ENCODE results near the gene BTBD1.

The BTBD1 gene

DNA sequence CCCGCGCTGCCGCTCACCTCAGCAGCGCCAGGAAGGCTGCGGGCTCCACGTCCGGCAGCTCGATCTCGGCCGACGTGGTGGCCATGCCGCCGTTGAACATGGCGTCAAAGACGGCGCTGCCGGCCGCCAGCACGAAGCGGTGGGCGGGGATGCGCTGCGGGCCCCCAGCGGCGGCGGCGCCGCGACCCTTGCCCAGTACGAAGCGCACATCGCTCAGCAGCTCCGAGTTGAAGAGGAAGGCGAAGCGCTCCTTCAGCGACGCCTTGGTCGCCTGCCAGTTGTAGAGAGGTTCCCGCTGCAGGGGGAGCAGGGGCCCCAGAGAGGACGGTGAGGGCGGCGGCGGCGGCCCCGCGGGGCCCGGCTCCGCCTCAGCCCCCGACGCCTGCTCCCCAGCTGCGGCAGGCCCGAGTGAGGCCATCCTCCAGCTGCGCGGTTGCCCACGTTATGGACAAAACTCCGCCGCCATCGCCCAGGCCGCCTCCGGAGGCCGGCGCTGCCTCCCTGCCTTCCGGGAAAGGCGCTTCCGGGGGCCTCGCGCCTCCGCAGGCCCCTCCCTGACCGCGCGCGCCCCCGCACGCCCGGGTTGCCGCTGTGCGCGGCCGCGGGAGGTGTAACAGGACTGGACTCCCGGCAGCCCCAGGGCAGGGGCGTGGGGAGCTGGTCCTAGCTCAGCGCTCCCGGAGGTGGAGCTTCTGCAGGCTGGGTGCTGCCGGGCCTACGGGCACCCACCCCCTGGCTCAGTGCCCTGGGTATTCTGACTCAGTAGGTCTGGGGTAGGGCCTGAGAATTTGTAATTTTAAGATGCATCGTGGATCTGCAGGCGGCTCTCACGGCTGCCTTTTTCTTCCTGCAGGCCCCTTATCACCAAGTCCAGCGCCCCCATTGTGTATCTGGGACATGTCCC, at the start of gene BTBD1:
TSS of gene BTBD1 (minus strand) at position 519 of the 904 bp plus-strand sequence. CDS start at position 418, 101 bp downstream.
- Mint-ChIP-seq H3K9me3 (ENCODE audit: low read depth) (no peaks in the 10 kb centered on the region), H3K4me3 (peak within 1 kb of the TSS; percentile 76), H3K27me3 (no peaks in the 10 kb centered on the region), H3K36me3 (peaks cover 7% of the 10 kb centered on the region), H3K4me1 (ENCODE audit: low read depth) (peaks cover 17% of the 10 kb centered on the region), H3K27ac (peak within 1 kb of the TSS; percentile 70)

- Mint-ChIP-seq H3K9me3 (ENCODE audit: low read depth) (no peaks in the 10 kb centered on the region), H3K27me3 (peaks cover 3% of the 10 kb centered on the region), H3K27ac (no peak overlapping the region), H3K36me3 (no peaks in the 10 kb centered on the region), H3K4me3 (no peak overlapping the region), H3K4me1 (ENCODE audit: low read depth) (no peaks in the 10 kb centered on the region)
Measured at GRCh38 chr15:83115831-83116565, 48.9 kb upstream of the BTBD1 start.

- H3K27ac Mint-ChIP-seq, result no peak overlapping the region
- H3K4me3 Mint-ChIP-seq, result no peak overlapping the region
- peaks cover 5% of the 10 kb centered on the region for H3K27me3 Mint-ChIP-seq
- H3K9me3 Mint-ChIP-seq (ENCODE audit: low read depth), result no peaks in the 10 kb centered on the region
- no peaks in the 10 kb centered on the region for H3K36me3 Mint-ChIP-seq
- no peaks in the 10 kb centered on the region for H3K4me1 Mint-ChIP-seq (ENCODE audit: low read depth)
Measured at GRCh38 chr15:83115410-83115809, 48.4 kb upstream of the BTBD1 start.

DNA sequence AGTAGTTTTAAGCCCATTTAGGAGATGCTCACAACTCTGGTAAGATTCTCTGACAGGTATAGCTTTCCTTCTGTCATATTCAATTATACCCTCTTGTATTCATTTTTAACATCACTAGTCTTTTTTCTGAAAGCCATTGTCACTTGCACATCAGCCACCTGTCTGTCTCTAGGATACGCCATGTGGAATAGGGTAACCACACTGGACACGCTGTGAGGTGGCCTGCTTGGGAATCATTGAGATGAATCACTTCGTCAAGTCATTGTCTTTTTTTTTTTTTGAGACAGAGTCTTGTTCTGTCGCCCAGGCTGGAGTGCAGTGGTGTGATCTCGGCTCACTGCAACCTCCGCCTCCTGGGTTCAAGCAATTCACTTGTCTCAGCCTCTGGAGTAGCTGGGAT, 47.8 kb upstream of the BTBD1 start:
- peaks cover 8% of the 10 kb centered on the region for H3K27me3 Mint-ChIP-seq
- H3K27ac Mint-ChIP-seq, result no peak overlapping the region
- H3K9me3 Mint-ChIP-seq (ENCODE audit: low read depth), result no peaks in the 10 kb centered on the region
- no peaks in the 10 kb centered on the region for H3K36me3 Mint-ChIP-seq
- H3K4me3 Mint-ChIP-seq, result no peak overlapping the region
- H3K4me1 Mint-ChIP-seq (ENCODE audit: low read depth), result no peaks in the 10 kb centered on the region

DNA sequence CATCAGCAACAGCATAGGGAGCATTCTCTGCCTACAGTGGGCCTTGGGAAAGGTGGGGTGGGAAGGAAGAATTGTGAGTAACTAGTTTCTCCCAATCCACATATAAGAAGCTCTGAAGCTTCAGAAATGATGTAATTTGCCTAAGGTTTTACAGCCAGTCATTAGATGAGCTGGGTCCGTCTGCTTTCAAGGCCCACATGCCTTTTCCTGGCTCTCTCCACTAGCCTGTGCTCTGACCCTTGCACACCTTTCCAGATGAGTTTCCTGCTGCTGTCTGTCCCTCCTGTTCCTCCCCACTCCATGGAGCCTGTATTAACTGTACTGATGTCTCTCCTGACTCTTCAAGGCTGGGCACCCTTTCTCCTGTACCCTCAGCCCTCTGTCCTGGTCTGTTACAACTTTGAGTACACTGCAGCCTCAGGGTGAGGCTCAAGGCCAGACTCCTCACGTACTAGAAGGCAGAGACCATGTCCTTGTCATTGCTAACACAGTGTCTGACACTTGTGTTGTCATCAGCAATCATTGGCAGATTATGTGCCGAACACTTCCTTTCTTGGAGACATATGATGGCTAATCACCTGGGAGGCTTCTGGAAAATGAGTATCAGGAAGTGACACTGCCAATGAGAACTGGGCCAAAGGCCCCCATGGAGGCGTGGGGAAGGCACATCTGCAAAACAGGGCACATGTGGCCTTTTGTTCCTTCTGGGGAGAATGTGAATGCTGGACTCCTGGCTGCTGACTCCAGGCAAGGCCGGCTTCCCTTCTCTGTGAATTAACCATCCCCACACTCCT, 47.0 kb upstream of the BTBD1 start:
- Mint-ChIP-seq H3K36me3 (no peaks in the 10 kb centered on the region), H3K27ac (no peak overlapping the region), H3K9me3 (ENCODE audit: low read depth) (no peaks in the 10 kb centered on the region), H3K27me3 (peaks cover 13% of the 10 kb centered on the region), H3K4me3 (no peak overlapping the region), H3K4me1 (ENCODE audit: low read depth) (peaks cover 2% of the 10 kb centered on the region)

- H3K4me3 Mint-ChIP-seq, result no peak overlapping the region
- H3K27ac Mint-ChIP-seq, result no peak overlapping the region
- no peaks in the 10 kb centered on the region for H3K36me3 Mint-ChIP-seq
- no peaks in the 10 kb centered on the region for H3K9me3 Mint-ChIP-seq (ENCODE audit: low read depth)
- H3K4me1 Mint-ChIP-seq (ENCODE audit: low read depth), result peaks cover 13% of the 10 kb centered on the region
- H3K27me3 Mint-ChIP-seq, result peaks cover 20% of the 10 kb centered on the region
Measured at GRCh38 chr15:83112956-83113299, 45.9 kb upstream of the BTBD1 start.

DNA sequence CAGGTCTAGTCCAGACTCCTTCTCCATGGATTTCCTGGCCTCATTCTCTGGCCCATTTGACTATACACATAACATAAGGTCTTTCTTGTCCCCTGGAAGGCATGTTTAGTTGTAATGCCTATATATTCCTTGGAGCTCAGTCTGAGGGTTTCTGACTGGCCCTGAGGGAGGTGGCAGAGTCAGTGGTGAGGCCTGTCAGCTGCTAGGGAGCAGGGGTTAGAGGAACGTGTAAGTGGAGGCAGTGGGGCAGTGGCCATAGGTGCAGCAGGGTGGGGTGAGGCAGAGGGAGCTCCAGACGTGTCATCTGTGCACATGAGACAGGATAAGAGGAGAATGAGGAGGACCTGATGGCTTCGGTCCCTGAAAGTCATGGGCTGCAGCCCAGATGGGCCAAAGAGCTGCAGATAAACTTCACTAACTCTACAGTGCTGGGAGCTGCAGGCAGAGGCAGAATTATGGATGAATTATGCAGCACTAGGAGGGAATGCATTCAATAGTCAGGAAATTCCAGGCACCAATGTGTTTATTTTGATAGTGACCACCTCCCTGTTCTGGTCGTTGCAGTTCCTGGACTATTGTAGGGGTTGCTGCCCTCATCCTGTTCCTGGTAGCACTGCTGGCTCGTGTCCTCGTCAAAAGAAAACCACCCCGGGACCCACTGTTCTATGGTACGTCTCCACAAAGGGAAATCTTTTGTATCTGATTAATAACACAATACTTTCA, 45.3 kb upstream of the BTBD1 start:
- Mint-ChIP-seq H3K27me3 (peaks cover 20% of the 10 kb centered on the region), H3K9me3 (ENCODE audit: low read depth) (no peaks in the 10 kb centered on the region), H3K4me1 (ENCODE audit: low read depth) (peaks cover 13% of the 10 kb centered on the region), H3K27ac (no peak overlapping the region), H3K36me3 (no peaks in the 10 kb centered on the region), H3K4me3 (no peak overlapping the region)

GRCh38 chr15:83111149-83111548, 44.1 kb upstream of the BTBD1 start:
- H3K36me3 Mint-ChIP-seq, result no peaks in the 10 kb centered on the region
- no peak overlapping the region for H3K4me3 Mint-ChIP-seq
- no peak overlapping the region for H3K27ac Mint-ChIP-seq
- H3K9me3 Mint-ChIP-seq (ENCODE audit: low read depth), result no peaks in the 10 kb centered on the region
- H3K4me1 Mint-ChIP-seq (ENCODE audit: low read depth), result peaks cover 16% of the 10 kb centered on the region
- H3K27me3 Mint-ChIP-seq, result peaks cover 25% of the 10 kb centered on the region

- Mint-ChIP-seq H3K4me3 (no peak overlapping the region), H3K36me3 (no peaks in the 10 kb centered on the region), H3K4me1 (ENCODE audit: low read depth) (peaks cover 16% of the 10 kb centered on the region), H3K27ac (no peak overlapping the region), H3K27me3 (peaks cover 25% of the 10 kb centered on the region), H3K9me3 (ENCODE audit: low read depth) (no peaks in the 10 kb centered on the region)
Measured at GRCh38 chr15:83110381-83110780, 43.3 kb upstream of the BTBD1 start.

- H3K4me3 Mint-ChIP-seq, result no peak overlapping the region
- H3K27ac Mint-ChIP-seq, result no peak overlapping the region
- H3K9me3 Mint-ChIP-seq (ENCODE audit: low read depth), result no peaks in the 10 kb centered on the region
- H3K36me3 Mint-ChIP-seq, result no peaks in the 10 kb centered on the region
- peaks cover 25% of the 10 kb centered on the region for H3K27me3 Mint-ChIP-seq
- H3K4me1 Mint-ChIP-seq (ENCODE audit: low read depth), result peaks cover 16% of the 10 kb centered on the region
Measured at GRCh38 chr15:83109532-83109931, 42.5 kb upstream of the BTBD1 start.

- Mint-ChIP-seq H3K9me3 (ENCODE audit: low read depth) (no peaks in the 10 kb centered on the region), H3K27ac (no peak overlapping the region), H3K36me3 (no peaks in the 10 kb centered on the region), H3K27me3 (peaks cover 31% of the 10 kb centered on the region), H3K4me1 (ENCODE audit: low read depth) (peaks cover 16% of the 10 kb centered on the region), H3K4me3 (peak overlapping the region; percentile 82)
Measured at GRCh38 chr15:83108266-83109219, 41.5 kb upstream of the BTBD1 start.

GRCh38 chr15:83107841-83108181, 40.8 kb upstream of the BTBD1 start:
- Mint-ChIP-seq H3K4me1 (ENCODE audit: low read depth) (peaks cover 16% of the 10 kb centered on the region), H3K4me3 (peak overlapping the region; percentile 82), H3K9me3 (ENCODE audit: low read depth) (no peaks in the 10 kb centered on the region), H3K27me3 (peaks cover 31% of the 10 kb centered on the region), H3K27ac (no peak overlapping the region), H3K36me3 (no peaks in the 10 kb centered on the region)

- Mint-ChIP-seq H3K27ac (peak within 1 kb of the TSS; percentile 55), H3K27me3 (peaks cover 36% of the 10 kb centered on the region), H3K4me3 (peak within 1 kb of the TSS; percentile 82), H3K4me1 (ENCODE audit: low read depth) (peaks cover 16% of the 10 kb centered on the region), H3K9me3 (ENCODE audit: low read depth) (no peaks in the 10 kb centered on the region), H3K36me3 (no peaks in the 10 kb centered on the region)
Measured at GRCh38 chr15:83106994-83107840, 40.2 kb upstream of the BTBD1 start, which contains the start of gene TM6SF1. TSS of gene TM6SF1 (plus strand) at chr15:83107645. CDS start at chr15:83107681, 36 bp downstream.
